Subcutaneous abdominal adipose tissue (tissue), 5 donors: Measurements from ENCODE around the gene RNF40.

Experiments used
- H3K27ac ChIP-seq: one replicate; pipeline ENCODE4 v1.7.0; 2013; ENCODE audit warnings: low read depth, mild to moderate bottlenecking, inconsistent platforms, low read length, moderate library complexity
- H3K27me3 ChIP-seq, 5 donors: one replicate each; pipeline ENCODE4 v1.7.0; 2013; ENCODE audit warnings: low read length in 5 of 5, inconsistent platforms in 1 of 5; ENCODE audit not compliant: control insufficient read depth in 5 of 5, insufficient read depth in 4 of 5
- H3K36me3 ChIP-seq, 5 donors: one replicate each; pipeline ENCODE4 v1.7.0; 2013; ENCODE audit warnings: low read length in 5 of 5; ENCODE audit not compliant: control insufficient read depth in 5 of 5, insufficient read depth in 5 of 5
- H3K4me1 ChIP-seq, 5 donors: one replicate each; pipeline ENCODE4 v1.7.0; 2013; ENCODE audit warnings: low read length in 5 of 5, mild to moderate bottlenecking in 3 of 5, moderate library complexity in 1 of 5; ENCODE audit not compliant: control insufficient read depth in 5 of 5, insufficient read depth in 5 of 5
- H3K4me3 ChIP-seq, 5 donors: one replicate each; pipeline ENCODE4 v1.7.0; 2013; ENCODE audit warnings: low read length in 5 of 5, low read depth in 1 of 5
- H3K9ac ChIP-seq, 5 donors: one replicate each; pipeline ENCODE4 v1.7.0; 2013; ENCODE audit warnings: low read length in 5 of 5, mild to moderate bottlenecking in 4 of 5, moderate library complexity in 3 of 5
- H3K9me3 ChIP-seq, 5 donors: one replicate each; pipeline ENCODE4 v1.7.0; 2013; ENCODE audit warnings: low read length in 5 of 5; ENCODE audit not compliant: control insufficient read depth in 5 of 5
- donor health status: healthy.
- donor health status: healthy.
- donor health status: healthy.
- donor health status: healthy.
- donor health status: healthy.

RNF40 gene

DNA sequence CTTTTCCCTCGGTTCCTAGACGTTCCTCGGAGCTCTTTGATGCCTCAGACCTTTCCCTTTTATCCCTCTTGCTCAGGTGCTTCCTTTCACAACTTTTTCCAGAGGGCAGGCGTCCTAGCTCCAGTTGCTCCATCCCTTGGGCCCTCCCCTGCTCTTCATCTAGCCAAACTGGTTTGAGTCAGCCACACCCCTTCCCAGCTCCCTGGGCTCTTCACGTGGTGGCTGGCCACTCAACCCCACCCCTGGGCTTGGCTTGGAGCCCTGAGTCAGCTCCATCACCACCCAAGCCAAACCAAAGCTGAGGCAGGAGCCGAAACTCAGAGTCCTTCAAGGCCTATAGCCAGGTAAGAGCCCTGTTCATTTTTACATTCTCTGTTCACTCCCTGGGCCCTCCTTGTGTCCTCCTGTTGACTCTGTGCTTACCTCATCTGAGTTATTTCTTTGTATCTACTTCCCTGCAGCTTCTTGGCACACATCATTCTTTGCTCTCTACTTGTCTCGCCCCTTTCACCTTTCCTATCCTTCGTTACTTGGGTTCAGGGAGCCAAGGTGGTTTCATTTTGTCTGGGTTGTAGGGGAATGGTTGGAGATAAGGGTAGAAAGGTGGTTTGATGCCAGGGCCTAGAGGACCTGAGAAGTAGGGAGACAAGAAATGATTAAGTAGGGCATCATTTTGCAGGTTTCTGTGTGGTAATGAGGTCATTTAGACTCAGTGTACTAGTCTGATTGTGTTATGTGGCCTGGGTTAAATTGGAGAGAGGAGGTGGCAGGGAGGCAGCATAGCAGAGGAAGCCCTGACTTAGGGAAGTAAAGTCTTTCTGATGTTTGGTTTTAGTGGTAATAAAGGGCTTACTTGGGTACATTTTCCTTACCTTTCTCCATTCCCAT lies 21.5 kb upstream of the RNF40 start:
- peaks cover 5 to 17% (median 13%) of the 10 kb centered on the region in 5 donors for H3K4me1 ChIP-seq
- peaks cover 6 to 70% (median 54%) of the 10 kb centered on the region in 5 donors for H3K36me3 ChIP-seq
- H3K27me3 ChIP-seq: no peaks in the 10 kb centered on the region
- peak overlapping the region; percentile 70 for H3K27ac ChIP-seq
- no peaks in the 10 kb centered on the region for H3K9me3 ChIP-seq
- H3K9ac ChIP-seq: peak overlapping the region in 1 of 5 donors; percentile 16
- peak overlapping the region in 1 of 5 donors; percentile 36 for H3K4me3 ChIP-seq

DNA sequence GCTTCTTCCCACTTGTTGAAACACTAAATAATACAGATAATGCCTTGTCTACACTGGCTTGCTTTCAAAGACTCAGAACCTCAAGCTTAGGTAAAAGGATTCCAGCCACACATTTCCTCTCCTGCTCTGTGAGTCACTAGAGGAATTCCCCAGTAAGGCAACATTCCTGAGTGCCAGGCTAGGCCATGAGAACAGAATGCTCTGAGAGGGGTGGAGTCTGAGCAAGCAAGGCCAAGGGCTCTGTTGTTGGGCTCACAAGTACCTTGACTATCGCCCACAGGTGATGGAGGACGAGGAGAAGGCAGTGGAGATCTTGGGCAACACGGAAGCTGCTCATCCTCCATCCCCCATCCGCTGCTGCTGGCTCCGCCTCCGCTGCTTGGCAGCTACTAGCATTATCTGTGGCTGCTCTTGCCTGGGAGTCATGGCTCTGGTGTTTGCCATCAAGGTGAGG lies 20.6 kb upstream of the RNF40 start:
- Histone ChIP-seq H3K9ac (no peak overlapping the region), H3K27ac (peak overlapping the region; percentile 70), H3K4me1 (peaks cover 5 to 17% (median 13%) of the 10 kb centered on the region in 5 donors), H3K4me3 (no peak overlapping the region), H3K27me3 (no peaks in the 10 kb centered on the region), H3K9me3 (no peaks in the 10 kb centered on the region), H3K36me3 (peaks cover 6 to 61% (median 45%) of the 10 kb centered on the region in 5 donors)

DNA sequence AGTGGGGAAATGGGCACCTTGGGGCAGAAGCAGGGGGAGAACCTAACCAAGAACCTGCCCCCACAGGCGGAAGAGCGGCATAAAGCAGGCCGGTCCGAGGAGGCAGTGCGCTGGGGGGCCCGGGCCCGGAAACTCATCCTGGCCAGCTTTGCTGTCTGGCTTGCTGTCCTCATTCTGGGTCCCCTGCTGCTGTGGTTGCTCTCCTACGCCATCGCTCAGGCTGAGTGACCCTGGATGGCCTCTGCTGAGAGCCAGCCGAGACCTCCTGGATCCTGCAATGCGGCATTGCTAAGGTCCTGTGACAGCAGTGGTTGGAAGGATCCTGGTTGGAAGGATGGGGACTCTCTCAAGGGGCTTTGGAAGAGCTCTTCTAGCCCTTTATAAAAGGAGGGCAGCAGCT lies 18.4 kb upstream of the RNF40 start:
- H3K4me3 ChIP-seq: no peak overlapping the region
- no peaks in the 10 kb centered on the region for H3K27me3 ChIP-seq
- peak overlapping the region; percentile 62 for H3K27ac ChIP-seq
- no peaks in the 10 kb centered on the region for H3K9me3 ChIP-seq
- H3K4me1 ChIP-seq: peaks cover 8 to 26% (median 20%) of the 10 kb centered on the region in 5 donors
- H3K9ac ChIP-seq: peak overlapping the region in 1 of 5 donors; percentile 35
- H3K36me3 ChIP-seq: peaks cover 6 to 39% (median 23%) of the 10 kb centered on the region in 5 donors

DNA sequence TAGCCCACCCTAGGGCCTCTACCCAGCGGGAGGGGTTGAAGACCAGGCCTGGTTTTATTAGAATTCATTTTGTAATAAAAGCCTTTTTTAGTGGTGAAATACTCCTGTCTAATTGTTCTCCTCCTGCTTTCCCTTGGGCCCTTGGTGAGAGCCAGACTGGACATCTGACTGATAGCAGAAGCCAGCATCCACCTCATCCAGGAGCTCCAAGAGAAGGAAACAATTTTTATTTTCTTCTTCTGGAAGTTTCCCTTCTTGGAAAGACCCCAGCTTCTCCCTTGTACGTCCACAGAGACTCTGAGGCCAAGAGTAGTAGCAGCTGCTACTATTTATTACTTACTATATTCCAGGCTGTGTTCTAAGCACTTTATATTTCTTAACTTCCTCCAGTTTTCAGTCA lies 17.9 kb upstream of the RNF40 start:
- H3K27ac ChIP-seq: peak overlapping the region; percentile 62
- H3K9me3 ChIP-seq: no peaks in the 10 kb centered on the region
- H3K9ac ChIP-seq: peak overlapping the region in 1 of 5 donors; percentile 35
- peaks cover 6 to 34% (median 18%) of the 10 kb centered on the region in 5 donors for H3K36me3 ChIP-seq
- H3K27me3 ChIP-seq: no peaks in the 10 kb centered on the region
- H3K4me1 ChIP-seq: peaks cover 8 to 29% (median 20%) of the 10 kb centered on the region in 5 donors
- H3K4me3 ChIP-seq: no peak overlapping the region

DNA sequence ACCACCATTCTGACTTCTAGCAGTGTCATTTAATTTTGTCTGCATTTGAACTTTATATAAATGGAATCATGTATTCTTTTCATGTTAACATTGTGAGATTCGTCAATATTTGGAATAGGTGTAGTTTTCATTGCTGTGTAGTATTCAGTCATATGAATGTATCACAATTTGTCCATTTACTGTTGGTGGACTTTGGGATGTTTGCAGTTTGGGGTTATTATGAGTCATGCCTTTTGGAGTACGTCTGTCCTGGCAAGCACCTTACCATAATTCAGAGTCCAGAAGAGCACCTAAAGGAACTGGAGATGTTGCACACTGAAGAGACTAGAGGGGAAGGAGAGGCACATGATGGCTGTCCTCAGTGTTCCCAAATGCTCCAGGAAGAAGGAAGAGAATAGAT lies 17.0 kb upstream of the RNF40 start:
- Histone ChIP-seq H3K36me3 (peaks cover 6 to 27% (median 14%) of the 10 kb centered on the region in 5 donors), H3K9ac (no peak overlapping the region), H3K4me1 (peaks cover 8 to 32% (median 20%) of the 10 kb centered on the region in 5 donors), H3K4me3 (no peak overlapping the region), H3K27ac (no peak overlapping the region), H3K27me3 (no peaks in the 10 kb centered on the region), H3K9me3 (no peaks in the 10 kb centered on the region)

DNA sequence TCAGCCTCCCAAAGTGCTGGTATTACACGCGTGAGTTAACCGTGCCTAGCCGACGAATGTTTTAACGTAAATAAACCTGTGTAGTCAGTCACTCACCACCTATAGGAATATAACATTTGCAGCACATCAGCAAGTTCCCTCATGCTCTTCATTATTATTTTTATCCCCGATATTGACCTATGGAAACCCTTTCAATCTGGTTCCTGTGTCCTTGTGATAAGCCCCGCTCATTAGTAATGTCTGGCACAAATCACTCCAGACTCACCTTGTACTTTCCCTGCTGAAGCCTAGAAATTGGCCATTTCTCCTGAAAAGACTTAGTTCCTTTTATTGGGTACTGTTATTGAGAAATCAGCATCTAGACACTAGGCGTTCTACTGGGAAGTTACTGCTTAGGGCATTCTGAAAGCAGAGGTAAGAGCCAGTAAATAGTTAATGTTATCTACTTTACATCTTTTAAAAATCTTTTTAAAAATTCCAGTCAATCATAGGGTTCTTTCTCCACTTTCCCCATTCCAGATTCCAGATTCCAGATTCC lies 15.4 kb upstream of the RNF40 start:
- Histone ChIP-seq H3K4me3 (no peak overlapping the region), H3K9ac (peak overlapping the region in 1 of 5 donors; percentile 16), H3K4me1 (peaks cover 5 to 17% (median 8%) of the 10 kb centered on the region in 5 donors), H3K36me3 (peaks cover 6 to 38% (median 21%) of the 10 kb centered on the region in 5 donors), H3K9me3 (no peaks in the 10 kb centered on the region), H3K27me3 (no peaks in the 10 kb centered on the region), H3K27ac (peak overlapping the region; percentile 78)

DNA sequence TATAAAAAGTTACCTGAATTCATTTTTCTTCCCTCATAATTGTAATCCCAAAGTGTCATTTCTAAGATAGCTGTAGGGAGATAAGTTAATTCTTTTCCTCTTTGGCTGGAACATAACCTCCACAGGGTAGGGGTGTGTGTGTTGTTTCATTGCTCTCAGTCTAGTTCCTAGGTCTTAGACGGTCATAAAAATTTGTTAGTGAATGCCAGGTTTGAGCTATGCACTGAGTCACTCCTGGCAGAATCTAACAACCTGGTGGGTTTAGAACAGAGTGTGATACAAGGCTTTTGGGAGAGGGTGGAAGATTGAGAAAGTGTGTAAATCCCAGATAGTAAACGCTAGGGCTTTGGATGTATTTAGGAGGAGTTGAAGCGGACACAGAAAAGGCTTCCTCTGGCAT lies 14.8 kb upstream of the RNF40 start:
- H3K4me3 ChIP-seq: peak overlapping the region; percentile 78 to 93 (median 86)
- H3K4me1 ChIP-seq: peaks cover 5 to 17% (median 8%) of the 10 kb centered on the region in 5 donors
- peaks cover 6 to 40% (median 17%) of the 10 kb centered on the region in 5 donors for H3K36me3 ChIP-seq
- H3K27me3 ChIP-seq: no peaks in the 10 kb centered on the region
- peak overlapping the region in 4 of 5 donors; percentile 56 to 77 (median 65) for H3K9ac ChIP-seq
- H3K9me3 ChIP-seq: no peaks in the 10 kb centered on the region
- H3K27ac ChIP-seq: peak overlapping the region; percentile 78

DNA sequence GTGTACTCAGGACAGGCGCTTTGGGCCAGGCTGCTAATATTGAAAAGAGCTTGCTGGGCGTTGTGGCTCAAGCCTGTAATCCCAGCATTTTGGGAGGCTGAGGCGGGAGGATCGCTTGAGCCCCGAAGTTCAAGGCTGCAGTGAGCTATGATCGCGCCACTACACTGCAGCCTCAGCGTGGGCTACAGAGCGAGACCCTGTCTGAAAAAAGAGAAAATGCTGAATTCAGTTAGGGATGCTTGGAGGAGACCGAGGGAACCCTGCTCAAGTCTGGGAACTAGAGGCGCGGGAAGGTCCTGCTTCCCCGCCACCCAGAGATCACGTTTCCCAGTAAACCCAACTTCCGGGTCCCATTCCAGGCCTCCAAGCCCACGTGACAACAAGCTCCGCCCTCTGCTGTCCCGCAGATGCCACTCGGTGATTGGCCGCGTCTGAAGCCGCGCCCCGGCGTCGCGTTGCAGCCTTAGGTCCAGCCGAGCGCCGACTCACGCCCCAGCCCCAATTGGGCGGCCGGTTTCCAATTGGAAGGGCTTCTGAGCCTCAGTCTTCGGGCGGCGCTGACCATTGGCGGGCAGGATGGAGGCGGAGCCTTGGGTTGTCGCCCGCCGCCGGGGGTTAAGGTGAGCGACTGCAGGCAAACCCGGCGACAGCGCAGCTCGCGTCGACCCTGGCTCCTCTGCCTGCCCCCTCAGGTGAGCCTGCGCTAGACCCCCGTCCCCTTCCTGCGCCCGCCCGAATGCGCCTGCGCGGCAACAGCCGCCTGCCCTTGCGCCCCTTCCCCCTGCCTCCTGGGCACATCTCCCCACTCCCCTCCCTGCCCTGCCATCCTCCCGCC lies 14.1 kb upstream of the RNF40 start, which contains the start of gene PHKG2:
Gene PHKG2 (plus strand): TSS at position 627 of the 835 bp plus-strand sequence. CDS start 396 bp downstream, outside the sequence.
- Histone ChIP-seq H3K4me3 (peak within 1 kb of the TSS; percentile 78 to 93 (median 86)), H3K9me3 (no peaks in the 10 kb centered on the region)

DNA sequence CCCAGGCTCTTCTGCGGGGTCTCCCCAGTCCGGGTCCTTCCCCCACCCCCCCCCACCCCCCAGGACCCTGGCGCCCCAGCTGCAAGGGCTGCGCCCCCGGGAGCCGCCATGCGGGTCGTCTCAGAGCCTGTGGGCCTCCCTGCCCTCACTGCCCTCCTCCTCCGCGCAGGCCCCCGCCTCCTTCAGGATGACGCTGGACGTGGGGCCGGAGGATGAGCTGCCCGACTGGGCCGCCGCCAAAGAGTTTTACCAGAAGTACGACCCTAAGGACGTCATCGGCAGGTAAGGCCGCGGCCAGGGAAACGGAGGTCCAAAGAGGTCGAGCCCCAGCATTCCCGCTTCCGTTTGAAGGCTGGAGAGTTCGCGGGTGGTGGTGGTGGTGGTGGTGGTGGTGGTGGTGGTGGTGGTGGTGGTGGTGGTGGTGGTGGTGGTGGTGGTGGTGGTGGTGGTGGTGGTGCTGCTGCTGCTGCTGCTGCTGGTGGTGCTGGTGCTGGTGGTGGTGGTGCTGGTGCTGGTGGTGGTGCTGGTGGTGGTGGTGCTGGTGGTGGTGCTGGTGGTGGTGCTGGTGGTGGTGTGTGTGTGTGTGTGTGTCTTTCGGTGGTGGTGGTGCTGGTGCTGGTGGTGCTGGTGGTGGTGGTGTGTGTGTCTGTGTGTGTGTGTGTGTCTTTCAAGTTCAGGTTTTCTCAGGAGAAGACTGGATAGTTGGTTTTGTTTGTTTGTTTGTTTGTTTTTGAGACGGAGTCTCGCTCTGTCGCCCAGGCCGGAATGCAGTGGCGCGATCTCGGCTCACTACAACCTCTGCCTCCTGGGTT lies 13.3 kb upstream of the RNF40 start:
- peak overlapping the region in 4 of 5 donors; percentile 78 to 86 (median 84) for H3K4me3 ChIP-seq
- H3K4me1 ChIP-seq: peaks cover 3 to 17% (median 8%) of the 10 kb centered on the region in 5 donors
- H3K9ac ChIP-seq: peak overlapping the region in 3 of 5 donors; percentile 35 to 76 (median 63)

More for the DNA sequence above, 14.1 kb upstream of the RNF40 start, which contains the start of gene PHKG2:
- Histone ChIP-seq H3K36me3 (peaks cover 6 to 46% (median 22%) of the 10 kb centered on the region in 5 donors), H3K27me3 (no peaks in the 10 kb centered on the region), H3K27ac (peak within 1 kb of the TSS; percentile 78), H3K4me1 (peaks cover 5 to 17% (median 8%) of the 10 kb centered on the region in 5 donors), H3K9ac (peak within 1 kb of the TSS; percentile 52 to 77 (median 72))

More for the DNA sequence above, 13.3 kb upstream of the RNF40 start:
- no peaks in the 10 kb centered on the region for H3K9me3 ChIP-seq
- H3K36me3 ChIP-seq: peaks cover 6 to 47% (median 28%) of the 10 kb centered on the region in 5 donors
- no peak overlapping the region for H3K27ac ChIP-seq
- no peaks in the 10 kb centered on the region for H3K27me3 ChIP-seq
